ENCODE measurements around the gene LIMCH1.
"Not testable (repeated sequence)": the region's sequence is repeated elsewhere in the genome, so short reads cannot be mapped to it uniquely, and the experiment has no call there.

Gene LIMCH1

DNA sequence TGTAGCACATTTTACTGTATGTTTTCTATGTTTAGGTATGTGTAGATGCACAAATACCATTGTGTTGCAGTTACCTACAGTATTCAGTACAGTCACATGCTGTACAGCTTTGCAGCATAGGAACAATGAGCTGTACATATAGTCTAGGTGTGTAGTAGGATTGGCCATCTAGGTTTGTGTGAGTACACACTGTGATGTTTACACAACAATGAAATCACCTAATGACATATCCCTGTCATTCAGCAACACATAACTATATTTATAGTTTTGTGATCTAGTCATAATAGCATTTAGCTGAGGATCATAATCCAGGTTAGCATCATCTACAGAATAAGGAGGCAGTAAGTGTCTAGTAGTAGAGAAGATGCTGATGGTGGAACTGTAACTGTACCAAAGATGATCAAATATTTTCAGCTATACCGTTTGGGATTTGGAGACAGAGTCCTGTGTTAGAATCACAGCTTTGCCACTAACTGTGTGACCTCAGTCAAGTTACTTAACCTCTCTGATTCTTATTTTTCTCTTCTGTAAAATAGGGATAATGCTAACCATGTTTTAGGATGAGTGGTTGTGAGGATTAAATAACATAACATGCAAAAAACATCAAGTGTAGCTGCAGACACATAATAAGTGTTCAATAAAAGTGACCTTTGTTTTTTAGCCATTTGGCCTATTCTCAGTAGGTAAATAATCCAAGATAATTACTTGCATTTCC, 73.3 kb downstream of the LIMCH1 start:
- no peak for FAIRE-seq

- no peak for FAIRE-seq
Measured at GRCh38 chr4:41611881-41612871, 74.2 kb downstream of the LIMCH1 start.

- FAIRE-seq = no peak
Measured at GRCh38 chr4:41613386-41613785, 75.4 kb downstream of the LIMCH1 start.

DNA sequence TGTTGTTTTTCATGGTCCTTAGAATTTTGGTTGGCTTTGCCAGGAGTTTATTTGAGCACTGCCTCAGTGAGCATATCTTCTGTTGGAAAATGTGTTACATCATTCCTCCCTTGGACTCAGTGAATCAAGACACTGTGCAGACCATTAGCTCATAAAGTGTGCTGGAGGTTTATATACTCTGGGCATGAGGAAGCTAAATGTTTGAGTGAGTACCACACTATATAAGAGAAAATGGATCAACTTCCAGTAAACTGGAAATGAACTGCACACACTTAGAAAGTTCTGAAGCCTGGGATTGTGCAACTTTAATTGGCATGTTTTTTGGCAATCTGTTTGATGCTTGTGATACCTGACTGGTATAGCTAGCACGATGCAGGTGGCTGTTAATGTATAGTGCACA, 75.9 kb downstream of the LIMCH1 start:
- peak; percentile 99 for FAIRE-seq

GRCh38 chr4:41614519-41614918, 76.6 kb downstream of the LIMCH1 start:
- no peak for FAIRE-seq

DNA sequence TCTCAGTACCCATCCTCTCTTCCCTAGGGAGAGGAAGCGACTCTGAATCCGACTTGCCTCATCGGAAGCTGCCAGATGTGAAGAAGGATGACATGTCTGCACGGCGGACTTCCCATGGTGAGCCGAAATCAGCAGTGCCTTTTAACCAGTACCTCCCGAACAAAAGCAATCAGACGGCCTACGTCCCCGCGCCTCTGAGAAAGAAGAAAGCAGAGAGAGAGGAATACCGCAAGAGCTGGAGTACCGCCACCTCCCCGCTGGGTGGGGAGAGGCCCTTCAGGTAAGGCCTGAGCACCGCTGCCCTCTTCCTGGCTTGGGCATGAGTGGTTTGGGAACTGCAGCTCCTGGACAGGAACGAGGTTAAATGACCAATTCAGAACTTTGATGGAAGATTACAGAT, 81.2 kb downstream of the LIMCH1 start:
- no peak for FAIRE-seq

GRCh38 chr4:41620594-41621256, 82.8 kb downstream of the LIMCH1 start:
- FAIRE-seq = no peak

DNA sequence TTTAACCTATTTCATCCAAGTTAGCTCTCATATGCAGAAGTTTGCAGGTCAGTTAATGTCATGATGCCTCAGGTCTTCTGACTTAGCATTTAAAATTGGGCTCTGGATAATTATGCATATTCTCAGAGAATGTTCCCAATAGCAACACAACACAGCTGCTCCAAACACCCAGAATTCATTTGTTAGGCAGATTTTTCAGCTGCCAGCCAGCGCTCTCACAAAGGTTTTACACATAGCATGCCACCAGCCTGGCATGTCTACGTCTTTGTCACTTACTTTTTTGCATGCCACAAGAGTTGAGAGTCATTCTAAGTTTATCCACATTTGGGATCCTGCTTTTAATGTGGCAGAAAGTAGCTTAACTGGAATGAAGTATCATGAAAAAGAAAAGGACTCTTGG, 84.8 kb downstream of the LIMCH1 start:
- no peak for FAIRE-seq

DNA sequence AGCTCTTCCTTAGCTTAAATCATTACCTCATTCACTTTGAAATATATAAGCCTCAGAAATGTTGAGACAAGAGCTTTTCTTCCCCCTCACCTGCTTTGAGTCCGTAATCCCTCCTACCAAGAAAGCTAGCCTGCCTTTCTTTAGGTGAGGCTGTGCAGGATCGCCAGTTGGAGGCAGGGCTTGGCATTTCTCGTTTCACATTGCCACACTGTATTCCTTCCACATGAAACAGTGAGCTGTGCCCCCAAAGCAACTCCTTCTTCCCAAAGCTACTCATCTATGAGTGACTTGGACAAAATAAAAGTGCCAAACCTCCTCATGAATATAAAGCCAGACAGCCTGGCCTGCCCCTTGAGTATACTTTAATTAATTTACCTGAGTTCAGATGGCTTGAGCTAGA, 86.8 kb downstream of the LIMCH1 start:
- FAIRE-seq = no peak

- FAIRE-seq = no peak
Measured at GRCh38 chr4:41625531-41625930, 87.6 kb downstream of the LIMCH1 start.

DNA sequence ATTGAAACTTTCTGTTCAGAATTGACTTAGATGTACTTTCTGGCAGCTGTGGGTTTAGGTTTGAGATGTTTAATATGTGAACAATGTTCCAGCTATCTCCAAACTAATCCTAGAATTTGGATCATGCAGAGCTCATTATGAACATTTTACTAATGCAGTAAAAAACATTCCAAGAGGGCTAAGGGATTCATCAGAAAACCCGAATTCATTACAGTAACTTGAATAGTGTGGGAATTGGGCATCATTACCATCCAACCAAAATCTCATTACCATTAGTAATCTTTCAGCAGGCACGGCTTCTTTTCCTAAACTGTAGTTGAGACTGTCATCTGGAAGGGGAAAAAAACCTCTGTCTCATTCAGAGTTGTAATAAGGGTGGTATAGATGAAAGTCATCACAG, 91.0 kb downstream of the LIMCH1 start:
- FAIRE-seq = no peak

GRCh38 chr4:41631523-41631922, 93.6 kb downstream of the LIMCH1 start:
- FAIRE-seq = no peak

DNA sequence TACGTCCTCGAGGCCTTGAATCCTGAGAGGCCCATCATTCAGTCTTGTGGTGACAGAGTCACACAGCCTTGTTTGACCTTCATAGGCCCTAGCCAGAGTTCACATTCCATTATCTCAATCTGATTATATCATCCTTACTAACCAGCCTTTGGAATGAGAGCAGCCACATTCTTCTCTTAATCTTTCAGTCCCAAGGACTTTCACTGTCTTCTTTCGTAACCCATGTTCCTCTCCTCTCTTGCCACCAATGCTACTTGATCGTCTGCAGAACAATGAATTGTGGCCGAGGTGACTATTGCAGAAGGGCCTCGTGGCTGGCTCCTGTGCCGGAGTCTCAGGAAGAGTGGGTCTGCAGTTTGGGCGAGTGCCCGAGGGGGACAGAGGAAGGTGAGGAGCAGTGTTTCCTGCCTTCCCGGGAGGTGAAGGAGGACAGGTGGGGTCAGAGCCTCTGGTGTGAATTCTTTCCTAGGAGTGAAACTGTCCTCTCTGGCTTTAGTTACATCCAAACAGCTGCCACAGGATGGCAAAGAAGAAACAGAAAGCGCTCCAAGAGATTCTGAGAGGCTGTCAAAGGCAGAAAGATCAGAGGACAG, 94.6 kb downstream of the LIMCH1 start:
- no peak for FAIRE-seq

DNA sequence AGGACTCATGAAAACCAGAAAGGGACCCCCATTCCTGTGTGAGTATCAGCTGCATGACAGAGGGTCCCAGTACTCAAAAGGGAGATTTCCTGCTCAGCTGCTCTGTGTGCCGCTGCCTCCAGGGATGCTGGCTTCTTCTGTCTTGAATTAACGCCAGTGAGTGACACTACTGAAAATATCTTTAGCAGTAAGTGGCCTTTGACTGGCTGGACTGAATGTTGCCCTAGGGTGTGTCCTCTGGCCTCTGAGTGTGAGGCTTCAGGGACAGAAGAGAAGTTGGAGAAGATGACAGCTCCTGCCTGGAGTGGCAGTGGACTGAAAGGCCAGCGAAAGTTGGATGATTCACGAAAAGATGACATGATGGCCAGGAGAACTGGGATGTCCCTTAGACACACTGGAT, 95.4 kb downstream of the LIMCH1 start:
- FAIRE-seq = no peak

- no peak for FAIRE-seq
Measured at GRCh38 chr4:41635441-41635840, 97.5 kb downstream of the LIMCH1 start.

- FAIRE-seq = no peak
Measured at GRCh38 chr4:41638203-41638602, 100.2 kb downstream of the LIMCH1 start.

GRCh38 chr4:41638866-41639265, 100.9 kb downstream of the LIMCH1 start:
- FAIRE-seq = no peak

GRCh38 chr4:41639291-41639690, 101.3 kb downstream of the LIMCH1 start:
- no peak for FAIRE-seq

- FAIRE-seq = no peak
Measured at GRCh38 chr4:41640906-41641305, 102.9 kb downstream of the LIMCH1 start.

GRCh38 chr4:41642746-41643145, 104.8 kb downstream of the LIMCH1 start:
- FAIRE-seq = not testable (repeated sequence)

- no peak for FAIRE-seq
Measured at GRCh38 chr4:41643331-41643730, 105.4 kb downstream of the LIMCH1 start.

GRCh38 chr4:41644288-41644914, 106.4 kb downstream of the LIMCH1 start:
- FAIRE-seq = no peak

- FAIRE-seq = no peak
Measured at GRCh38 chr4:41644915-41645295, 106.9 kb downstream of the LIMCH1 start.
